ENCODE data around the gene TGFBR3. TPM values are rescaled to one million over a fixed set of nuclear protein-coding genes. Genes with fewer than 3 reads are reported as not detected.

TGFBR3 gene
- total RNA-seq, 2 experiments from 2014 or later = 31.5 to 36.6 TPM

GRCh38 chr1:91742848-91743292 is 143.1 kb downstream of the TGFBR3 start:
- ChIA-PET CTCF (no interaction called here), POLR2A (no interaction called here)
- H3K27me3 ChIP-seq (ENCODE audit: control insufficient read depth in 1 of 2, insufficient read depth in 2 of 2, low read length in 2 of 2) = no peaks in the 10 kb centered on the region
- peaks cover 0 to 3% of the 10 kb centered on the region in 2 experiments for H3K9me3 ChIP-seq (ENCODE audit: control insufficient read depth in 1 of 2, insufficient read depth in 1 of 2, low read length in 2 of 2)
- H3K27ac Mint-ChIP-seq = no peak overlapping the region
- peaks cover 40% of the 10 kb centered on the region for H3K36me3 Mint-ChIP-seq (ENCODE audit: low read depth)
- H3K27me3 Mint-ChIP-seq = no peaks in the 10 kb centered on the region
- H3K4me3 ChIP-seq (ENCODE audit: low read length) = no peak overlapping the region
- H3K9me3 Mint-ChIP-seq = peaks cover 4% of the 10 kb centered on the region
- no peak overlapping the region for H3K4me3 Mint-ChIP-seq
- H3K4me1 Mint-ChIP-seq (ENCODE audit: low read depth) = no peaks in the 10 kb centered on the region
- H3K36me3 ChIP-seq (ENCODE audit: insufficient read depth, low read length) = peaks cover 20% of the 10 kb centered on the region
- intact Hi-C loops (cut with DNase I, micrococcal nuclease) = no loop called here
- DNase-seq = peak in 1 of 14 experiments; percentile 3
- ATAC-seq (ENCODE audit: poor library complexity) = no peak
- no peak for TF ChIP-seq CTCF (IDR thresholded peaks at IDR 0.05)
- H3K27ac ChIP-seq (ENCODE audit: low read depth in 1 of 2, low read length in 2 of 2) = no peak overlapping the region
- H3K4me1 ChIP-seq (ENCODE audit: insufficient read depth, low read length) = no peaks in the 10 kb centered on the region

GRCh38 chr1:91741906-91742305 is 144.0 kb downstream of the TGFBR3 start:
- Mint-ChIP-seq H3K27me3 (no peaks in the 10 kb centered on the region), H3K27ac (no peak overlapping the region), H3K4me1 (ENCODE audit: low read depth) (no peaks in the 10 kb centered on the region), H3K4me3 (no peak overlapping the region), H3K36me3 (ENCODE audit: low read depth) (peaks cover 36% of the 10 kb centered on the region), H3K9me3 (peaks cover 3% of the 10 kb centered on the region)
- ATAC-seq (ENCODE audit: poor library complexity) (no peak), DNase-seq (no peak)
- Histone ChIP-seq H3K27me3 (ENCODE audit: control insufficient read depth in 1 of 2, insufficient read depth in 2 of 2, low read length in 2 of 2) (no peaks in the 10 kb centered on the region), H3K4me1 (ENCODE audit: insufficient read depth, low read length) (no peaks in the 10 kb centered on the region), H3K4me3 (ENCODE audit: low read length) (no peak overlapping the region), H3K9me3 (ENCODE audit: control insufficient read depth in 1 of 2, insufficient read depth in 1 of 2, low read length in 2 of 2) (no peaks in the 10 kb centered on the region), H3K36me3 (ENCODE audit: insufficient read depth, low read length) (peaks cover 16% of the 10 kb centered on the region), H3K27ac (ENCODE audit: low read depth in 1 of 2, low read length in 2 of 2) (no peak overlapping the region)
- TF ChIP-seq CTCF (IDR thresholded peaks at IDR 0.05) = no peak
- intact Hi-C loops (cut with DNase I, micrococcal nuclease) = no loop called here
- ChIA-PET CTCF (no interaction called here), POLR2A (no interaction called here)

GRCh38 chr1:91741301-91741700 is 144.7 kb downstream of the TGFBR3 start:
- H3K9me3 ChIP-seq (ENCODE audit: control insufficient read depth in 1 of 2, insufficient read depth in 1 of 2, low read length in 2 of 2) = no peaks in the 10 kb centered on the region
- TF ChIP-seq CTCF (IDR thresholded peaks at IDR 0.05) = no peak
- ChIA-PET CTCF (no interaction called here), POLR2A (no interaction called here)
- Mint-ChIP-seq H3K36me3 (ENCODE audit: low read depth) (peaks cover 37% of the 10 kb centered on the region), H3K4me1 (ENCODE audit: low read depth) (no peaks in the 10 kb centered on the region), H3K4me3 (no peak overlapping the region), H3K27me3 (no peaks in the 10 kb centered on the region), H3K27ac (no peak overlapping the region), H3K9me3 (no peaks in the 10 kb centered on the region)
- no peaks in the 10 kb centered on the region for H3K27me3 ChIP-seq (ENCODE audit: control insufficient read depth in 1 of 2, insufficient read depth in 2 of 2, low read length in 2 of 2)
- H3K27ac ChIP-seq (ENCODE audit: low read depth in 1 of 2, low read length in 2 of 2) = no peak overlapping the region
- no peak for ATAC-seq (ENCODE audit: poor library complexity)
- intact Hi-C loops (cut with DNase I, micrococcal nuclease) = no loop called here
- DNase-seq = no peak
- H3K4me3 ChIP-seq (ENCODE audit: low read length) = no peak overlapping the region
- H3K36me3 ChIP-seq (ENCODE audit: insufficient read depth, low read length) = peaks cover 12% of the 10 kb centered on the region
- no peaks in the 10 kb centered on the region for H3K4me1 ChIP-seq (ENCODE audit: insufficient read depth, low read length)
